Measurements from ENCODE around the gene SPOCK2. TPM values are rescaled to one million over a fixed set of nuclear protein-coding genes. Genes with fewer than 3 reads are reported as not detected.
A peak's percentile ranks its signal among the peaks of the same experiment; 100 is the strongest.

Gene SPOCK2
- total and polyA plus RNA-seq, 2 of the 4 experiments (the other 2 are of a cell fraction), result 0.02 TPM; not detected in 1

GRCh38 chr10:72106896-72107295 is 18.5 kb upstream of the SPOCK2 start:
- ChIA-PET CTCF (interaction anchor here (0.9 to 1.1 kb wide), 2 partner anchors 9 to 20 kb away, joined by 4 to 5 read pairs; no protein-coding TSS in a partner anchor), POLR2A (ENCODE audit: unreplicated experiment) (no interaction called here)
- Histone ChIP-seq H3K27me3 (ENCODE audit: control insufficient read depth, insufficient read depth, low read length) (no peaks in the 10 kb centered on the region), H3K9me1 (ENCODE audit: insufficient read depth, low read length) (no peaks in the 10 kb centered on the region; the same call in 1 of the 2 replicates), H4K5ac (ENCODE audit: low read depth, low read length) (no peak overlapping the region), H3K9ac (ENCODE audit: low read depth, low read length) (no peak overlapping the region), H3K14ac (replicated peaks; ENCODE audit: low read depth, low read length) (0 out of 2 replicates have a peak overlapping the region, but pooled peaks have one; percentile 27), H3K36me3 (ENCODE audit: control insufficient read depth, insufficient read depth, low read length) (peaks cover 4% of the 10 kb centered on the region; the same call in 1 of the 2 replicates), H3K4me1 (ENCODE audit: control insufficient read depth, insufficient read depth, low read length) (peaks cover 2% of the 10 kb centered on the region; the same call in 1 of the 2 replicates), H3K4me2 (ENCODE audit: low read depth, low read length) (no peak overlapping the region), H3K56ac (ENCODE audit: extremely low read depth, insufficient read depth, low read length) (no peak overlapping the region), H3K18ac (ENCODE audit: low read depth, low read length) (no peak overlapping the region), H3K23ac (ENCODE audit: low read depth, low read length) (no peak overlapping the region), H3K4me3 (ENCODE audit: insufficient read depth, low read depth, low read length) (no peak overlapping the region), H4K20me1 (ENCODE audit: insufficient read depth, low read length) (no peaks in the 10 kb centered on the region), H2BK5ac (ENCODE audit: low read depth, low read length, poor library complexity, severe bottlenecking) (no peak overlapping the region), H3K4ac (ENCODE audit: low read depth, low read length) (no peak overlapping the region), H4K91ac (ENCODE audit: insufficient read depth, low read depth, low read length) (no peak overlapping the region), H2BK15ac (ENCODE audit: low read depth, low read length) (no peak overlapping the region), H4K8ac (ENCODE audit: low read depth in 2 of 2, low read length in 2 of 2) (no peak overlapping the region), H2BK20ac (ENCODE audit: low read depth, low read length) (no peak overlapping the region), H3K9me3 (ENCODE audit: control insufficient read depth, insufficient read depth, low read length) (no peaks in the 10 kb centered on the region), H2AK5ac (ENCODE audit: low read depth, low read length) (no peak overlapping the region), H3K27ac (ENCODE audit: insufficient read depth, low read length) (no peak overlapping the region), H2AFZ (replicated peaks; ENCODE audit: low read length, poor library complexity) (no peak overlapping the region), H2BK120ac (ENCODE audit: low read depth, low read length) (no peak overlapping the region), H2AK9ac (replicated peaks; ENCODE audit: low read depth, low read length, poor library complexity) (no peak overlapping the region), H3K79me1 (ENCODE audit: low read depth in 1 of 2, low read length in 2 of 2) (no peaks in the 10 kb centered on the region)
- no peak for DNase-seq
- no TSS peak for BruUV-seq (replicated peaks)
- dilution Hi-C loops (cut with HindIII; ENCODE audit: low sequenced_read_pairs, unreplicated experiment) (no loop called here), intact Hi-C loops (cut with micrococcal nuclease) (loop anchor here (5.0 kb wide), 1 partner anchor 65 kb away; no protein-coding TSS in a partner anchor), in situ Hi-C loops (cut with MboI; ENCODE audit: low sequenced_read_pairs) (no loop called here)
- no peak for ATAC-seq (ENCODE audit: low read depth)
- no CpG with 5 or more reads among the region's 2 CpGs for WGBS, 2 experiments (ENCODE audit: extremely low coverage in 2 of 2, insufficient read length in 1 of 2)
- TF ChIP-seq MXI1 (IDR thresholded peaks at IDR 0.05; ENCODE audit: borderline replicate concordance, low read depth, low read length) (no peak), BHLHE40 (IDR thresholded peaks at IDR 0.05; ENCODE audit: low read depth, low read length) (no peak), POLR2A (IDR thresholded peaks at IDR 0.05; ENCODE audit: low read depth, low read length) (no peak), CEBPB (IDR thresholded peaks at IDR 0.05; ENCODE audit: low read depth, low read length) (no peak), FOS (IDR thresholded peaks at IDR 0.05; ENCODE audit: low read depth, low read length) (no peak), CTCF (conservative IDR thresholded peaks at IDR 0.05; ENCODE audit: low read depth, low read length) (no peak), CHD1 (IDR thresholded peaks at IDR 0.05; ENCODE audit: low read depth, low read length) (no peak), MAZ (IDR thresholded peaks at IDR 0.05; ENCODE audit: borderline replicate concordance, low read depth, low read length) (no peak), RCOR1 (IDR thresholded peaks at IDR 0.05; ENCODE audit: insufficient replicate concordance, low read length) (no peak), ELK1 (IDR thresholded peaks at IDR 0.05; ENCODE audit: borderline replicate concordance, low read depth, low read length) (no peak), MAFK (IDR thresholded peaks at IDR 0.05; ENCODE audit: low read depth, low read length) (no peak), USF2 (IDR thresholded peaks at IDR 0.05; ENCODE audit: low read depth, low read length) (no peak)
